ENCODE measurements around the gene KCNIP1.

The KCNIP1 gene

GRCh38 chr5:170483701-170484458 is 19.9 kb upstream of the KCNIP1 start:
- no peak for DNase-seq (ENCODE audit: low spot score)

GRCh38 chr5:170484459-170484831 is 19.4 kb upstream of the KCNIP1 start:
- DNase-seq (ENCODE audit: low spot score): no peak

GRCh38 chr5:170484847-170485615 is 18.8 kb upstream of the KCNIP1 start:
- DNase-seq (ENCODE audit: low spot score): no peak

GRCh38 chr5:170485616-170485911 is 18.3 kb upstream of the KCNIP1 start:
- DNase-seq (ENCODE audit: low spot score): no peak

GRCh38 chr5:170486371-170486770 is 17.4 kb upstream of the KCNIP1 start:
- DNase-seq (ENCODE audit: low spot score): peak; percentile 31

- no peak for DNase-seq (ENCODE audit: low spot score)
Measured at GRCh38 chr5:170488570-170488969, 15.2 kb upstream of the KCNIP1 start.

GRCh38 chr5:170489199-170489598 is 14.6 kb upstream of the KCNIP1 start:
- no peak for DNase-seq (ENCODE audit: low spot score)

GRCh38 chr5:170490381-170490780 is 13.4 kb upstream of the KCNIP1 start:
- DNase-seq (ENCODE audit: low spot score): no peak

GRCh38 chr5:170491479-170491878 is 12.3 kb upstream of the KCNIP1 start:
- peak; percentile 92 for DNase-seq (ENCODE audit: low spot score)

GRCh38 chr5:170493028-170493820 is 10.6 kb upstream of the KCNIP1 start:
- no peak for DNase-seq (ENCODE audit: low spot score)

GRCh38 chr5:170494041-170494440 is 9.8 kb upstream of the KCNIP1 start:
- no peak for DNase-seq (ENCODE audit: low spot score)

GRCh38 chr5:170495825-170496661 is 7.8 kb upstream of the KCNIP1 start:
- DNase-seq (ENCODE audit: low spot score): no peak

GRCh38 chr5:170496662-170497028 is 7.2 kb upstream of the KCNIP1 start:
- no peak for DNase-seq (ENCODE audit: low spot score)

GRCh38 chr5:170497311-170498038 is 6.3 kb upstream of the KCNIP1 start:
- no peak for DNase-seq (ENCODE audit: low spot score)

- DNase-seq (ENCODE audit: low spot score): no peak
Measured at GRCh38 chr5:170498811-170499351, 4.9 kb upstream of the KCNIP1 start.

- DNase-seq (ENCODE audit: low spot score): no peak
Measured at GRCh38 chr5:170499621-170500020, 4.2 kb upstream of the KCNIP1 start.

GRCh38 chr5:170501361-170501760 is 2.5 kb upstream of the KCNIP1 start:
- no peak for DNase-seq (ENCODE audit: low spot score)

- no peak for DNase-seq (ENCODE audit: low spot score)
Measured at GRCh38 chr5:170501931-170502330, 1.9 kb upstream of the KCNIP1 start.

- DNase-seq (ENCODE audit: low spot score): no peak
Measured at GRCh38 chr5:170504616-170505266, 921 bp downstream of the KCNIP1 start.

- DNase-seq (ENCODE audit: low spot score): no peak
Measured at GRCh38 chr5:170508036-170508435, 4.2 kb downstream of the KCNIP1 start.
